IPS-11a (cell line): ENCODE results near the gene BANF2.
"Not testable (repeated sequence)": the region's sequence is repeated elsewhere in the genome, so short reads cannot be mapped to it uniquely, and the experiment has no call there.

Experiments
- H3K4me3 ChIP-seq: one replicate; pipeline ENCODE4 v1.5.1; 2013; ENCODE audit warnings: low read depth, low read length, control low read depth

The BANF2 gene

DNA sequence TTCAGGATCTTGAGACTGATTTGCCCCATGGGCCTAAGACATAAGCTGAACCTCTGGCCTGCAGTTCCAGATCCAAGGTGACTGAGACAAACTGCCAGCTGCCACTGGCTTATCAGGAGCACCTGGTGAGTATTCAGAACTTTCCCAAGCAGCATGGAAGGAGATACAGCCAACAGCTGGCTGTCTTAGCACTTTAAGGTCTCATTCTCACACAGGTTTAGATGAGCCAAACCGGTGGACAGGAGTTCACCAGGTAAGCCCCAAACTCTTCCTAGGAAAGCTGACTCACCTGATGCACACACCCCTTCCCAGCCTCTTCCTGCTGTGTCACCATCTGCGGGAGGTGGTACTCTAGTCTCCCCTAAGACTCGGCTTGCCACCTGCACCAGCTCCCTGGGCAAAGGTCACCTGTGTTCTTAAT lies at the start of gene BANF2:
TSS of gene BANF2 (plus strand) at position 36 of the 421 bp plus-strand sequence. CDS start 25,060 bp downstream, outside the sequence.
- no peak within 1 kb of the TSS for H3K4me3 ChIP-seq

- H3K4me3 ChIP-seq = no peak overlapping the region
Observed at GRCh38 chr20:17650301-17651128, 49.3 kb upstream of the BANF2 start.

DNA sequence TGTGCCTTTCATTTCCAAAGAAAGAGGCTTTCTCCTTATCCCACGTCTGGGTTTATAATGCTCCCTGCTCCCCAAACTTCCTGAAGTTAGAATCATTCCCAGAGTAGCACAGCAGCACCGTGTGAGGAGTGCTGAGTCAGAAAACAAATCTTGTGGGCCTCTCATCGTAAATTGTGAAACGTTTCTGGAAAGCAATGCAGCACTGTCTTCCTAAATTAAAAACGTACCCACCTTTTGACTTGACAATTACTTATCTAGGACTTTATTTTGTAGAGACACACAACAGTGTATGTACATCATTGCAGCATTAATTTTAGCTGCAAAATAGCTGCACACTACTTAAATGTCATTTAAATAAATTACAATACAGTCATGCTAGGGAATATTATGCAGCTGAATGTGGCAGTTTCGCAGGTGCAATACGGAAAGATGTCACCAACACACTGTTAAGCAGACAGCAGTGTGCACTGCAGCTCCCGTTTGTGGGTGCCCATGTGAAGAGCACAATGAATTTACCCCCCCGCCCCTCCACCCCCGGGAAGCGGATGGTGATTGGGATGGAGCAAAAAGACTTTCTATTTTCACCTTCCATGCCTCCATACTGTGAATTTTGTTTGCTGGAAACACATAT lies 48.5 kb upstream of the BANF2 start:
- H3K4me3 ChIP-seq = no peak overlapping the region

DNA sequence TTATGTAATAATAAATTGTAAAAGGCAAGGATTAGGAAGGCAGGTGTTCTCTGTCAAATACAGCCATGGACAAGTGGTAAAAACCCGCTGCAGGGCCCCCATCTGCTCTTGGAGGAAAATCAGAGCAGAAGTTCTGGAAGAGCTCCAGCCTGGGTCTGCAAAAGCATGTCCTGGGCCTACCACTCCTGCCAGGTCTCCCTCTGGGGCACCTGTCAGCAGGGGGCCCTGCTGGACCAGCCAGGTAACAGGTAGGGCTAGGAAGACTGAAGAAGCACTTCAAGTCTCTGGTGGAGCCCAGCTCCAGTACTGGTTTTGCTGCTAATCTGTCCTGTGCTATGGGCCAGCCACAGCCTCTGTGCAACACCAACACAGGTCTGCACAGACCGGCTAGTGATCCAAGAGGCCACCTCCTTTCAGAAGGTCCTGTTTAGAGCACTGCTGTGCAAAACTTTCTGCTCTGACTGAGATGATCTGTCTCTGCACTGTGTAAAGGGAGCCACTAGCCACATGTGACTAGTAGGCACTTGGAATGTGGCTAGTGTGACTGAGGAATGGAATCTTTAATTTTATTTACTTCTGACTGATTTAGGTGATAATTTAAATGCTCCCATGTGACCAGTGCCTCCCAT lies 47.9 kb upstream of the BANF2 start:
- no peak overlapping the region for H3K4me3 ChIP-seq

GRCh38 chr20:17652411-17652810 lies 47.4 kb upstream of the BANF2 start:
- no peak overlapping the region for H3K4me3 ChIP-seq

DNA sequence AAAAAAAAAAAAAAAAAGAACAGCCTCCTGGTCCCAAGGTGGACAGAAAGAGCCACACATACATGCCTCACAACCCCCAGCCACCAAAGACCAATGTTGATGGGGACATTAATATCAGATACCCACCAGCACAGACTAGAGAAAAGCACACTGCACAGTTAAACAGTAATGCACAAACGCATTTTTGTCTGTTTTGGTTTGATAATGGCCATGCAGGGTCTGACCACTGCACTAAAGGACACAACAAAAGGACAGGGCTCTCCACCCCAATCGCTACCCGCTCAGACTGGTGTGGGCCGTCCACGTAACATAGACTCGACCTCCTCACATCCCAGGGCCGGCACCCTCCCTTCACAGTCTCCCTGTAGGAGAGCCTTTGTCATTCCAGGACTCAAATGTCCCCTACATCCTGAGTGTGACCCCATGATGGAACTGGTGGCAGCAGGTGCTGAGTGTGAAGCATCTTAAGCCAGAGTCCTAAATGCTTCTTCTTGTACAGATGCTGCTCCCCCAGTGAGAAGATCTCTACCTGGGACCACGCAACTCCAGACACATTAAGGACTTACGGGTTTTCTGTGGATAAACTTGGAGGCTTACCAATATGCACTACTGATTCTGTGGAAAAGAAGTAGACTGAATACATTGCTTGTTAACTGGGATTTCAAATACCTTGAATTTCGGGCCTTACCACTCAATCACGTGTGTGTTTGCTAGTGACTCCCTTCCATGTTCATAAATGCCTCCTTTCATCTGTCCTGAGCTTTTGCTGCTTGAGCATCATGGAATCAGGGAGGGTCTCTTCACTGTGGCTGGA lies 45.7 kb upstream of the BANF2 start:
- no peak overlapping the region for H3K4me3 ChIP-seq

DNA sequence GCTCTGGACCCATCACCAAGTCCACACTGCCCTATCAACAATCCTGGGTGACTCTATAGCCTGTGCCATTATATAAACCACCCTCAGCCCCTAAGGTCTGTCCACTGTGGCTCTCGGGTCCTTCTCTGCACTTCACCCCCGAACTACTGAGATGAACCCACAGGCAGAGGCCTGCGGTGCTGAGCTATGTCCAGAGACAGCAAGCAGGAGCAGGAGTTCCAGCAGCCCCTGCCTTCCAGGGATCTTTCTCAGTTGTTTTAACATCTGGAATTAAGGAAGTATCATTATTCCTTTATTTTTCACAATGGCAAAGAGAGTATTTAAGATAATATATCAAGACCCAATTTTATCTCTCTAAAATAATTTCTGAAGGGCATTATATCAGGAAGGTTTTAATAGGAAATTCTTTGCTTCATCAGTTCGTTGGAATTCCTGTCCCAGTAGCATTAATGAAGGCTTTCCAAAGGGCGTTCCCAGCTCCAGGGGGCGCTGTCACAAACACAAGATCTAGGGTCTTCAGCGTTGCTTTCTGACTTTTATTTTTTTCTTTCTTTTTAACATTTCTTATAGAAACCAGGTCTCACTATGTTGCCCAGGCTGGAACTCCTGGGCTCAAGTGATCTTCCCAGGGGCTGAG lies 45.0 kb upstream of the BANF2 start:
- H3K4me3 ChIP-seq = no peak overlapping the region

GRCh38 chr20:17655286-17655651 lies 44.5 kb upstream of the BANF2 start:
- no peak overlapping the region for H3K4me3 ChIP-seq

DNA sequence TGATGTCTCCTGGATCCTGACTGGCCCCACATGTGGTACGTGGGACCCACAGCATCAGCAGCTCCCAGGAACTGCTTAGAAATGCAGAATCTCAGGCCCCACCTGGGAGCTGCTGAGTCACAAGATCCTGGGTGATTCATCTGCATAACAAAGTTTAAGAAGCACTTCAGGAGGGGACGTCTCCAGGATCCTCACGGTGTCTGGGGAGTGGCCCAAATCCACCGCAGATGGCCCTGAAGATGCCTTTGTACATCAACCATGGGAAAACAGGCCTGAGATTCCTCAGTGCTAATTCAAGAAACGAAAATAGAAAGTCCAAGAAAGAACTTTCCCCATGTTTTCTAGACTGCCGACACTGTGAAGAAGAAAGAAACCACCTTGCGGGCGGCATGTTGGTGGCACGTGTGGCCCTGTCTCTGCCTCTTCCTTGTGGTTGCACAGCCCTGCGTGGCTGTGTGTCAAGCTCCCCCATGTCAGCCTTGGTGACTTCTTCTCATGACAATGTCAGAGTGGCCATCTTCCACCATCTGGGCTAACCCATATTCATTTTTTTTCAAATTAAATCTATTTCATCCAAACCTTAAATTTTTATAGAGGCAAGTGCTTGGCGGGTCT lies 43.8 kb upstream of the BANF2 start:
- no peak overlapping the region for H3K4me3 ChIP-seq

- no peak overlapping the region for H3K4me3 ChIP-seq
Observed at GRCh38 chr20:17657079-17657825, 42.5 kb upstream of the BANF2 start.

GRCh38 chr20:17657898-17658647 lies 41.7 kb upstream of the BANF2 start:
- no peak overlapping the region for H3K4me3 ChIP-seq

DNA sequence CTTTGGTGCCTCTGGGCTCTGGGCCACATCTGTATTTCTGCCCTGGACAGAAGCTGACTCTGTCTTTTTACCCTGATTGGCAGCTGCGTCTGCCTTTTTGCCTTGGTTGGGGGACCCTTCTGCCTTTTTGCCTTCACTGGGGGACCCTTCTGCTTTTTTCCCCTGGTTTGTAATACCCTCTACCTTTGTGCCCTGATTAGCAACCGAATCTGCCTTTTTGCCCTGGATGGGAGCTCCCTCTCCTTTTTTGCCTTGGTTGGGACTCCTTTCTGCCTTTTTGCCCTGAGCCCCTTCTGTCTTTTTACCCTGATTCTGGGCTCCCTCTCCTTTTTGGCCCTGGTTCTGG lies 41.1 kb upstream of the BANF2 start:
- H3K4me3 ChIP-seq = no peak overlapping the region

GRCh38 chr20:17659344-17659743 lies 40.4 kb upstream of the BANF2 start:
- not testable (repeated sequence) for H3K4me3 ChIP-seq

DNA sequence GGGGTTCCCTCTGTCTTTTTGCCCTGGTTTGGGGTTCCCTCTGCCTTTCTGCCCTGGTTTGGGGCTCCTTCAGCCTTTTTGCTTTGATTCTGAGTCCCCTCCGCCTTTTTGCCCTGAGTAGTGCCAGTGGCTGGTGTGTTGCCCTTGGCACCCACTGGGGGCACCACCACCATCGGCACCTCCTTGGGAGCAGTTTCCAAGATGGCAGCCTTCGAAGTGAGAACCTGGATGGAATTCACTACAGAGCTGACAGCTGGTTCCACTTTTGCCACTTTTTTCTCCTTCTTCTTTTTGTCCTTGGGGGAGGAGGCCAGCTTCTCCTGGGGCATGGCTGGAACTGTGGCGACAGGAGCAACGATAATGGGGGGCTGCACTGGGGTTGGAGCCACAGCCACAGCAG lies 40.0 kb upstream of the BANF2 start:
- H3K4me3 ChIP-seq = no peak overlapping the region

DNA sequence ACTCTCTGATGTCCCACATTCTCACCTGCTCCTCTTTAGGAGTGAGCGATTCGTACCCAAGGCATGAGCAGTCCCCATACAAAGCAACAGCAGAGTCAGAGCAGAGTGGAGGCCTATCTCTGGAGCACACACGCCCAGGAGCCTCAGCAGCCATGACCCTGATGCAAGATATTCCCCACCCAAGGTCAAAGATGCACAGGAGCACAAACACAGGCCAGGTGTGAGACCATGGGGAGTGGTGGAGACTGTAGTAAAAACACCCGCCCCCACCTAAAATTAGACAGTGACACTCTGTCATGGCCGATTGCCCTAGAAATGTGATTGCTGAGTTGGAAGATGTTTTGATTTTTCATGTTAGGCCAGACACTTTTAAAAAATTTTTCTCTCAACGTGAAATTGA lies 39.1 kb upstream of the BANF2 start:
- H3K4me3 ChIP-seq = no peak overlapping the region

GRCh38 chr20:17661121-17661744 lies 38.5 kb upstream of the BANF2 start:
- no peak overlapping the region for H3K4me3 ChIP-seq

GRCh38 chr20:17662333-17663039 lies 37.3 kb upstream of the BANF2 start:
- H3K4me3 ChIP-seq = no peak overlapping the region

DNA sequence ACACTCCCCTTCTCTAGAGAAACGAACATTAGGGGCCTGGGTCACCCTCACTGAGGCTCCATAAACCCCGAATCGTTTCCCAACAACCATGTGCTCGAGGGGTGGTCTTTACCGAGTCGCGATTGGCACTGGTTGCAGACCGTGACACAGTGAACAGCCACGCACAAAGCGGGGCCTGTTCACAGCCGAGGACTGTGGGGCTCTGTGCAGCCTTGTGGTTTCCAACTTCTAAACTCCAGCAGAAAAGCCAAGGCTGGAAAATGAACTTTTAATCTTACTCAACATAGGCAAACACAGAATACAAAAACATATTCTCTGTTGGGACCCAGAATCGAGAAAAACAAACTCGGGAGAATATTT lies 36.7 kb upstream of the BANF2 start:
- no peak overlapping the region for H3K4me3 ChIP-seq
